ENCODE results near the gene PPP1R13B. TPM values are rescaled to one million over a fixed set of nuclear protein-coding genes. Genes with fewer than 3 reads are reported as not detected.

PPP1R13B gene
- total RNA-seq, 1 experiment from 2014 or later: 26.5 TPM

- peaks cover 79% of the 10 kb centered on the region for H4K20me1 ChIP-seq (ENCODE audit: insufficient read depth)
- no TSS peak for BruUV-seq (replicated peaks)
- CTCF ChIA-PET: no interaction called here
- H3K4me2 ChIP-seq: no peak overlapping the region
- TF ChIP-seq EZH2 (IDR thresholded peaks at IDR 0.05; ENCODE audit: low read depth): no peak
- TF ChIP-seq, protein P1, sequence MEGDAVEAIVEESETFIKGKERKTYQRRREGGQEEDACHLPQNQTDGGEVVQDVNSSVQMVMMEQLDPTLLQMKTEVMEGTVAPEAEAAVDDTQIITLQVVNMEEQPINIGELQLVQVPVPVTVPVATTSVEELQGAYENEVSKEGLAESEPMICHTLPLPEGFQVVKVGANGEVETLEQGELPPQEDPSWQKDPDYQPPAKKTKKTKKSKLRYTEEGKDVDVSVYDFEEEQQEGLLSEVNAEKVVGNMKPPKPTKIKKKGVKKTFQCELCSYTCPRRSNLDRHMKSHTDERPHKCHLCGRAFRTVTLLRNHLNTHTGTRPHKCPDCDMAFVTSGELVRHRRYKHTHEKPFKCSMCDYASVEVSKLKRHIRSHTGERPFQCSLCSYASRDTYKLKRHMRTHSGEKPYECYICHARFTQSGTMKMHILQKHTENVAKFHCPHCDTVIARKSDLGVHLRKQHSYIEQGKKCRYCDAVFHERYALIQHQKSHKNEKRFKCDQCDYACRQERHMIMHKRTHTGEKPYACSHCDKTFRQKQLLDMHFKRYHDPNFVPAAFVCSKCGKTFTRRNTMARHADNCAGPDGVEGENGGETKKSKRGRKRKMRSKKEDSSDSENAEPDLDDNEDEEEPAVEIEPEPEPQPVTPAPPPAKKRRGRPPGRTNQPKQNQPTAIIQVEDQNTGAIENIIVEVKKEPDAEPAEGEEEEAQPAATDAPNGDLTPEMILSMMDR (conservative IDR thresholded peaks at IDR 0.05): no peak
- no peak for DNase-seq
- no peak overlapping the region for H3K4me3 ChIP-seq
- intact Hi-C loops (cut with micrococcal nuclease; ENCODE audit: unreplicated experiment): no loop called here
- H3K9me2 ChIP-seq (ENCODE audit: insufficient read depth): no peaks in the 10 kb centered on the region
- H3K36me3 ChIP-seq (ENCODE audit: low read depth): peaks cover 65% of the 10 kb centered on the region
- H3K4me1 ChIP-seq (replicated peaks; ENCODE audit: insufficient read depth): no peaks in the 10 kb centered on the region
- H3K79me2 ChIP-seq (ENCODE audit: low read depth): no peaks in the 10 kb centered on the region
- no peak overlapping the region for H3K27ac ChIP-seq
- H3K9me3 ChIP-seq (ENCODE audit: insufficient read depth, low read depth): no peaks in the 10 kb centered on the region
- H3K27me3 ChIP-seq (ENCODE audit: insufficient read depth, low read depth): no peaks in the 10 kb centered on the region
- H2AFZ ChIP-seq: no peak overlapping the region
- POLR2A ChIA-PET (ENCODE audit: unreplicated experiment): no interaction called here
- peaks cover 74% of the 10 kb centered on the region; the same call in 1 of the 2 replicates for H3F3A ChIP-seq (ENCODE audit: insufficient read depth, low read depth)
These were observed 160.4 kb downstream of the PPP1R13B start for GRCh38 chr14:103686831-103687485.

GRCh38 chr14:103685276-103686211 is 161.8 kb downstream of the PPP1R13B start:
- no peaks in the 10 kb centered on the region for H3K79me2 ChIP-seq (ENCODE audit: low read depth)
- intact Hi-C loops (cut with micrococcal nuclease; ENCODE audit: unreplicated experiment): no loop called here
- POLR2A ChIA-PET (ENCODE audit: unreplicated experiment): no interaction called here
- H2AFZ ChIP-seq: no peak overlapping the region
- H3K9me2 ChIP-seq (ENCODE audit: insufficient read depth): no peaks in the 10 kb centered on the region
- no peak overlapping the region for H3K4me3 ChIP-seq
- no peaks in the 10 kb centered on the region for H3K9me3 ChIP-seq (ENCODE audit: insufficient read depth, low read depth)
- DNase-seq: no peak
- H3K4me1 ChIP-seq (replicated peaks; ENCODE audit: insufficient read depth): no peaks in the 10 kb centered on the region
- H3K36me3 ChIP-seq (ENCODE audit: low read depth): peaks cover 75% of the 10 kb centered on the region
- TF ChIP-seq, protein P1 (conservative IDR thresholded peaks at IDR 0.05): no peak
- TF ChIP-seq EZH2 (IDR thresholded peaks at IDR 0.05; ENCODE audit: low read depth): no peak
- no peak overlapping the region for H3K4me2 ChIP-seq
- BruUV-seq (replicated peaks): no TSS peak
- H4K20me1 ChIP-seq (ENCODE audit: insufficient read depth): peaks cover 66% of the 10 kb centered on the region
- H3K27me3 ChIP-seq (ENCODE audit: insufficient read depth, low read depth): no peaks in the 10 kb centered on the region
- peaks cover 61% of the 10 kb centered on the region; the same call in 1 of the 2 replicates for H3F3A ChIP-seq (ENCODE audit: insufficient read depth, low read depth)
- CTCF ChIA-PET: no interaction called here
- no peak overlapping the region for H3K27ac ChIP-seq

- no peak overlapping the region for H3K4me2 ChIP-seq
- peaks cover 59% of the 10 kb centered on the region; the same call in 1 of the 2 replicates for H3F3A ChIP-seq (ENCODE audit: insufficient read depth, low read depth)
- intact Hi-C loops (cut with micrococcal nuclease; ENCODE audit: unreplicated experiment): no loop called here
- H3K9me3 ChIP-seq (ENCODE audit: insufficient read depth, low read depth): no peaks in the 10 kb centered on the region
- no peak overlapping the region for H3K27ac ChIP-seq
- no TSS peak for BruUV-seq (replicated peaks)
- ChIA-PET POLR2A (ENCODE audit: unreplicated experiment) (no interaction called here), CTCF (no interaction called here)
- H2AFZ ChIP-seq: no peak overlapping the region
- H3K79me2 ChIP-seq (ENCODE audit: low read depth): no peaks in the 10 kb centered on the region
- DNase-seq: no peak
- H3K4me1 ChIP-seq (replicated peaks; ENCODE audit: insufficient read depth): no peaks in the 10 kb centered on the region
- no peaks in the 10 kb centered on the region for H3K9me2 ChIP-seq (ENCODE audit: insufficient read depth)
- H3K4me3 ChIP-seq: no peak overlapping the region
- no peak for TF ChIP-seq EZH2 (IDR thresholded peaks at IDR 0.05; ENCODE audit: low read depth)
- TF ChIP-seq, protein P1 (conservative IDR thresholded peaks at IDR 0.05): no peak
- H3K36me3 ChIP-seq (ENCODE audit: low read depth): peaks cover 82% of the 10 kb centered on the region
- H3K27me3 ChIP-seq (ENCODE audit: insufficient read depth, low read depth): no peaks in the 10 kb centered on the region
- H4K20me1 ChIP-seq (ENCODE audit: insufficient read depth): peaks cover 62% of the 10 kb centered on the region
These were observed 162.5 kb downstream of the PPP1R13B start for GRCh38 chr14:103684871-103685270.

All from PC-9 (cell line).